IMR-90 (cell line): Measurements from ENCODE around the gene MYO3B. TPM values are rescaled to one million over a fixed set of nuclear protein-coding genes. Genes with fewer than 3 reads are reported as not detected.

Source experiments
- ATAC-seq: fragments of 200-7000 bp; cut with Tn5 transposase; 2 replicates; pipeline ENCODE4 v1.9.1; 2020; ENCODE audit warnings: low read depth, mild to moderate bottlenecking, moderate library complexity
- BruUV-seq: library from RNA; stranded (reverse); fragments of 400-500 nt; replicated peaks from 2 replicates; lab custom pipeline; 2021; lab: Mats Ljungman, UMichigan
- CTCF ChIA-PET: fragments of 300-600 bp; formaldehyde crosslinking; extraction: SDS; loops from one replicate; lab custom pipeline; 2021; ENCODE audit warnings: antibody characterized with exemption; lab: Yijun Ruan, JAX
- POLR2A ChIA-PET: fragments of 300-600 bp; sonication (Branson Sonifier 250); formaldehyde crosslinking; loops from one replicate; lab custom pipeline; 2022; ENCODE audit warnings: antibody characterized with exemption; ENCODE audit not compliant: unreplicated experiment; lab: Charles Lee
- DNase-seq: peaks from one replicate; pipeline ENCODE4 v3.0.0; 2013
- H2AFZ ChIP-seq: replicated peaks from 2 replicates; pipeline ENCODE3; 2013; ENCODE audit warnings: low read length, mild to moderate bottlenecking; ENCODE audit not compliant: poor library complexity
- H2AK5ac ChIP-seq: 2 replicates; pipeline ENCODE4 v1.6.1; 2013; ENCODE audit warnings: low read depth, low read length, inconsistent platforms
- H2AK9ac ChIP-seq: replicated peaks from 2 replicates; pipeline ENCODE3; 2013; ENCODE audit warnings: mild to moderate bottlenecking, low read depth, low read length, moderate library complexity; ENCODE audit not compliant: poor library complexity
- H2BK120ac ChIP-seq: 2 replicates; pipeline ENCODE4 v1.6.1; 2013; ENCODE audit warnings: low read depth, low read length, inconsistent platforms
- H2BK15ac ChIP-seq: 3 replicates; pipeline ENCODE4 v1.6.1; 2013; ENCODE audit warnings: low read depth, low read length, inconsistent platforms
- H2BK20ac ChIP-seq: 2 replicates; pipeline ENCODE4 v1.6.1; 2013; ENCODE audit warnings: low read depth, mild to moderate bottlenecking, inconsistent platforms, low read length, moderate library complexity
- H2BK5ac ChIP-seq: 2 replicates; pipeline ENCODE4 v1.6.1; 2013; ENCODE audit warnings: mild to moderate bottlenecking, low read depth, low read length, inconsistent platforms; ENCODE audit not compliant: poor library complexity, severe bottlenecking
- H3K14ac ChIP-seq: replicated peaks from 2 replicates; pipeline ENCODE4 v1.6.1; 2013; ENCODE audit warnings: low read depth, low read length, inconsistent platforms
- H3K18ac ChIP-seq: 2 replicates; pipeline ENCODE4 v1.6.1; 2013; ENCODE audit warnings: low read depth, low read length, control low read depth
- H3K23ac ChIP-seq: 2 replicates; pipeline ENCODE4 v1.6.1; 2013; ENCODE audit warnings: low read depth, low read length, inconsistent platforms
- H3K27ac ChIP-seq: 2 replicates; pipeline ENCODE4 v1.5.1; 2013; ENCODE audit warnings: mild to moderate bottlenecking, control low read depth, low read length; ENCODE audit not compliant: insufficient read depth
- H3K27me3 ChIP-seq: 2 replicates; pipeline ENCODE4 v1.6.1; 2013; ENCODE audit warnings: low read length; ENCODE audit not compliant: control insufficient read depth, insufficient read depth
- H3K36me3 ChIP-seq: 2 replicates; pipeline ENCODE4 v1.6.1; 2013; ENCODE audit warnings: low read length, mixed read lengths; ENCODE audit not compliant: control insufficient read depth, insufficient read depth
- H3K4ac ChIP-seq: 2 replicates; pipeline ENCODE4 v1.6.1; 2013; ENCODE audit warnings: low read depth, low read length, inconsistent platforms
- H3K4me1 ChIP-seq: 2 replicates; pipeline ENCODE4 v1.6.1; 2013; ENCODE audit warnings: low read length, mixed read lengths; ENCODE audit not compliant: control insufficient read depth, insufficient read depth
- H3K4me2 ChIP-seq: 2 replicates; pipeline ENCODE4 v1.6.1; 2013; ENCODE audit warnings: low read depth, mild to moderate bottlenecking, control low read depth, low read length, moderate library complexity
- H3K4me3 ChIP-seq: 2 replicates; pipeline ENCODE4 v1.5.1; 2013; ENCODE audit warnings: low read depth, mild to moderate bottlenecking, control low read depth, low read length, moderate library complexity; ENCODE audit not compliant: insufficient read depth
- H3K56ac ChIP-seq: 2 replicates; pipeline ENCODE4 v1.6.1; 2013; ENCODE audit warnings: low read length, inconsistent platforms; ENCODE audit not compliant: insufficient read depth; ENCODE audit errors: extremely low read depth
- H3K79me1 ChIP-seq, 2 experiments: 2 replicates each; pipeline ENCODE4 v1.6.1; 2013; ENCODE audit warnings: low read length in 2 of 2, inconsistent platforms in 1 of 2, low read depth in 1 of 2
- H3K9ac ChIP-seq: 2 replicates; pipeline ENCODE4 v1.6.1; 2013; ENCODE audit warnings: low read depth, low read length, control low read depth
- H3K9me1 ChIP-seq: 2 replicates; pipeline ENCODE4 v1.6.1; 2013; ENCODE audit warnings: low read length, inconsistent platforms; ENCODE audit not compliant: insufficient read depth
- H3K9me3 ChIP-seq: 2 replicates; pipeline ENCODE4 v1.6.1; 2013; ENCODE audit warnings: low read length; ENCODE audit not compliant: control insufficient read depth, insufficient read depth
- H4K20me1 ChIP-seq: 2 replicates; pipeline ENCODE4 v1.6.1; 2013; ENCODE audit warnings: low read length, inconsistent platforms; ENCODE audit not compliant: insufficient read depth
- H4K5ac ChIP-seq: 2 replicates; pipeline ENCODE4 v1.6.1; 2013; ENCODE audit warnings: mild to moderate bottlenecking, low read depth, low read length, control low read depth
- H4K8ac ChIP-seq, 2 experiments: 2 replicates each; pipeline ENCODE4 v1.6.1; 2013; ENCODE audit warnings: low read depth in 2 of 2, low read length in 2 of 2, control low read depth in 1 of 2, inconsistent platforms in 1 of 2
- H4K91ac ChIP-seq: 2 replicates; pipeline ENCODE4 v1.6.1; 2013; ENCODE audit warnings: low read depth, low read length, inconsistent platforms; ENCODE audit not compliant: insufficient read depth
- CEBPB ChIP-seq: IDR thresholded peaks from 2 replicates; pipeline ENCODE4 v1.6.1; 2012; ENCODE audit warnings: low read depth, low read length, improper control_type of control experiment
- CHD1 ChIP-seq: IDR thresholded peaks from 2 replicates; pipeline ENCODE4 v1.6.1; 2012; ENCODE audit warnings: low read depth, low read length, improper control_type of control experiment
- MAFK ChIP-seq: IDR thresholded peaks from 2 replicates; pipeline ENCODE4 v1.6.1; 2012; ENCODE audit warnings: low read depth, low read length, improper control_type of control experiment
- MAZ ChIP-seq: IDR thresholded peaks from 2 replicates; pipeline ENCODE4 v1.6.1; 2012; ENCODE audit warnings: low read depth, mild to moderate bottlenecking, low read length, improper control_type of control experiment, moderate library complexity, borderline replicate concordance
- NFE2L2 ChIP-seq: fragments of 150-350 bp; IDR thresholded peaks from 2 replicates; pipeline ENCODE4 v1.6.1; 2016; ENCODE audit warnings: low read depth, mild to moderate bottlenecking, low read length
- RAD21 ChIP-seq: IDR thresholded peaks from 2 replicates; pipeline ENCODE4 v1.6.1; 2012; ENCODE audit warnings: low read length, improper control_type of control experiment
- RCOR1 ChIP-seq: IDR thresholded peaks from 2 replicates; pipeline ENCODE4 v1.6.1; 2012; ENCODE audit warnings: mild to moderate bottlenecking, low read length, improper control_type of control experiment; ENCODE audit not compliant: insufficient replicate concordance
- RFX5 ChIP-seq: IDR thresholded peaks from 2 replicates; pipeline ENCODE4 v1.8.0; 2012; ENCODE audit warnings: low read depth, mild to moderate bottlenecking, low read length, moderate library complexity
- SMC3 ChIP-seq: fragments of 150-350 bp; IDR thresholded peaks from 2 replicates; pipeline ENCODE4 v1.6.1; 2016; ENCODE audit warnings: low read depth, mild to moderate bottlenecking, antibody characterized with exemption, low read length, moderate library complexity
- WGBS, 2 experiments: methylation state at CpG; one replicate each; pipeline versions ENCODE4 v1.1.5 to v1.1.7; 2013; ENCODE audit warnings: missing lambda C conversion rate in 2 of 2; ENCODE audit not compliant: insufficient read length in 1 of 2; ENCODE audit errors: extremely low coverage in 2 of 2; 5-methylcytosine and 5-hydroxymethylcytosine counted together
- dilution Hi-C: fragments of 300-500 bp; cut with HindIII; formaldehyde crosslinking; loops from one replicate; pipeline ENCODE4 v1.14.3; 2018; ENCODE audit warnings: low sequenced_read_pairs; ENCODE audit not compliant: unreplicated experiment
- in situ Hi-C: fragments of 300-500 bp; cut with MboI; formaldehyde crosslinking; loops from 3 replicates; pipeline ENCODE4 v1.14.3; 2019; ENCODE audit warnings: low sequenced_read_pairs, inconsistent platforms, mixed read lengths
- intact Hi-C: fragments of 100-400 bp; cut with micrococcal nuclease; formaldehyde crosslinking; loops from 2 replicates; pipeline ENCODE4 v1.10.0; 2022
- polyA plus RNA-seq, 3 experiments: library from polyadenylated mRNA; depleted of rRNA; stranded (reverse); fragments of >200 nt; gene quantifications; 2 replicates each; pipeline ENCODE4 v1.2.3, GENCODE V29; 2012; ENCODE audit warnings: low replicate concordance in 1 of 3
- total RNA-seq: library from RNA; depleted of rRNA; stranded (reverse); fragments of >200 nt; gene quantifications from 2 replicates; pipeline ENCODE4 v1.2.3, GENCODE V29; 2012
- TF ChIP-seq, protein P1 (sequence below): conservative IDR thresholded peaks from 2 replicates; pipeline ENCODE4 v1.5.1; 2012; ENCODE audit warnings: mild to moderate bottlenecking, low read depth, low read length, improper control_type of control experiment
- TF ChIP-seq, protein P2 (sequence below): fragments of 150-350 bp; IDR thresholded peaks from 2 replicates; pipeline ENCODE4 v1.6.1; 2016; ENCODE audit warnings: low read depth, mild to moderate bottlenecking, low read length, moderate library complexity, borderline replicate concordance
- TF ChIP-seq, protein P3 (sequence below): fragments of 150-350 bp; IDR thresholded peaks from 2 replicates; pipeline ENCODE4 v1.6.1; 2017; ENCODE audit warnings: mild to moderate bottlenecking, antibody characterized with exemption, low read length, low read depth

Gene MYO3B
- total and polyA plus RNA-seq, 2 of the 4 experiments (the other 2 are of a cell fraction): 0.02 TPM; not detected in 1

GRCh38 chr2:170670651-170671050 lies 492.7 kb downstream of the MYO3B start:
- dilution Hi-C loops: no loop called here
- Histone ChIP-seq H4K20me1 (no peaks in the 10 kb centered on the region), H3K9me1 (no peaks in the 10 kb centered on the region), H3K9me3 (no peaks in the 10 kb centered on the region), H3K27ac (no peak overlapping the region), H2BK15ac (no peak overlapping the region), H2AFZ (no peak overlapping the region), H3K36me3 (no peaks in the 10 kb centered on the region), H3K18ac (no peak overlapping the region), H4K8ac (no peak overlapping the region), H3K23ac (no peak overlapping the region), H3K27me3 (no peaks in the 10 kb centered on the region), H3K79me1 (no peaks in the 10 kb centered on the region), H3K4me2 (no peak overlapping the region), H3K14ac (no peak overlapping the region), H3K9ac (no peak overlapping the region), H3K56ac (no peak overlapping the region), H2AK5ac (no peak overlapping the region), H3K4me1 (no peaks in the 10 kb centered on the region), H2BK20ac (no peak overlapping the region), H3K4me3 (no peak overlapping the region), H2AK9ac (no peak overlapping the region), H4K91ac (no peak overlapping the region), H2BK5ac (no peak overlapping the region), H4K5ac (no peak overlapping the region), H2BK120ac (no peak overlapping the region), H3K4ac (no peak overlapping the region)
- in situ Hi-C loops: no loop called here
- WGBS, 2 experiments: no CpG with 5 or more reads among the region's 2 CpGs
- intact Hi-C loops: no loop called here
- ATAC-seq (no peak), DNase-seq (no peak)
- no peak for TF ChIP-seq MAFK
- TF ChIP-seq, protein P1, sequence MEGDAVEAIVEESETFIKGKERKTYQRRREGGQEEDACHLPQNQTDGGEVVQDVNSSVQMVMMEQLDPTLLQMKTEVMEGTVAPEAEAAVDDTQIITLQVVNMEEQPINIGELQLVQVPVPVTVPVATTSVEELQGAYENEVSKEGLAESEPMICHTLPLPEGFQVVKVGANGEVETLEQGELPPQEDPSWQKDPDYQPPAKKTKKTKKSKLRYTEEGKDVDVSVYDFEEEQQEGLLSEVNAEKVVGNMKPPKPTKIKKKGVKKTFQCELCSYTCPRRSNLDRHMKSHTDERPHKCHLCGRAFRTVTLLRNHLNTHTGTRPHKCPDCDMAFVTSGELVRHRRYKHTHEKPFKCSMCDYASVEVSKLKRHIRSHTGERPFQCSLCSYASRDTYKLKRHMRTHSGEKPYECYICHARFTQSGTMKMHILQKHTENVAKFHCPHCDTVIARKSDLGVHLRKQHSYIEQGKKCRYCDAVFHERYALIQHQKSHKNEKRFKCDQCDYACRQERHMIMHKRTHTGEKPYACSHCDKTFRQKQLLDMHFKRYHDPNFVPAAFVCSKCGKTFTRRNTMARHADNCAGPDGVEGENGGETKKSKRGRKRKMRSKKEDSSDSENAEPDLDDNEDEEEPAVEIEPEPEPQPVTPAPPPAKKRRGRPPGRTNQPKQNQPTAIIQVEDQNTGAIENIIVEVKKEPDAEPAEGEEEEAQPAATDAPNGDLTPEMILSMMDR: no peak
- no peak for TF ChIP-seq CHD1
- no peak for TF ChIP-seq RFX5
- TF ChIP-seq SMC3: no peak
- TF ChIP-seq RCOR1: no peak
- no peak for TF ChIP-seq NFE2L2
- TF ChIP-seq, protein P2, sequence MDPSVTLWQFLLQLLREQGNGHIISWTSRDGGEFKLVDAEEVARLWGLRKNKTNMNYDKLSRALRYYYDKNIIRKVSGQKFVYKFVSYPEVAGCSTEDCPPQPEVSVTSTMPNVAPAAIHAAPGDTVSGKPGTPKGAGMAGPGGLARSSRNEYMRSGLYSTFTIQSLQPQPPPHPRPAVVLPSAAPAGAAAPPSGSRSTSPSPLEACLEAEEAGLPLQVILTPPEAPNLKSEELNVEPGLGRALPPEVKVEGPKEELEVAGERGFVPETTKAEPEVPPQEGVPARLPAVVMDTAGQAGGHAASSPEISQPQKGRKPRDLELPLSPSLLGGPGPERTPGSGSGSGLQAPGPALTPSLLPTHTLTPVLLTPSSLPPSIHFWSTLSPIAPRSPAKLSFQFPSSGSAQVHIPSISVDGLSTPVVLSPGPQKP: no peak
- TF ChIP-seq CEBPB: no peak
- TF ChIP-seq MAZ: no peak
- no peak for TF ChIP-seq RAD21
- TF ChIP-seq, protein P3, sequence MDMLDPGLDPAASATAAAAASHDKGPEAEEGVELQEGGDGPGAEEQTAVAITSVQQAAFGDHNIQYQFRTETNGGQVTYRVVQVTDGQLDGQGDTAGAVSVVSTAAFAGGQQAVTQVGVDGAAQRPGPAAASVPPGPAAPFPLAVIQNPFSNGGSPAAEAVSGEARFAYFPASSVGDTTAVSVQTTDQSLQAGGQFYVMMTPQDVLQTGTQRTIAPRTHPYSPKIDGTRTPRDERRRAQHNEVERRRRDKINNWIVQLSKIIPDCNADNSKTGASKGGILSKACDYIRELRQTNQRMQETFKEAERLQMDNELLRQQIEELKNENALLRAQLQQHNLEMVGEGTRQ: no peak
- BruUV-seq: no TSS peak
- ChIA-PET POLR2A (no interaction called here), CTCF (no interaction called here)
